ENCODE measurements around the gene RAD51B. TPM values are rescaled to one million over a fixed set of nuclear protein-coding genes. Genes with fewer than 3 reads are reported as not detected.

RAD51B gene
- total and polyA plus RNA-seq, 2 experiments from 2014 or later = 11.7 to 17.8 TPM

GRCh38 chr14:68320495-68320894 lies 500.9 kb downstream of the RAD51B start:
- H3K4me1 ChIP-seq (ENCODE audit: low read depth) = no peaks in the 10 kb centered on the region
- H3K9me3 ChIP-seq (ENCODE audit: low read depth) = no peaks in the 10 kb centered on the region
- H3K27me3 ChIP-seq = no peaks in the 10 kb centered on the region
- no peak overlapping the region for H3K27ac ChIP-seq
- no peaks in the 10 kb centered on the region for H3K36me3 ChIP-seq
- no peak for DNase-seq (ENCODE audit: low read depth in 1 of 2, low spot score in 1 of 2)
- TF ChIP-seq, protein P1, sequence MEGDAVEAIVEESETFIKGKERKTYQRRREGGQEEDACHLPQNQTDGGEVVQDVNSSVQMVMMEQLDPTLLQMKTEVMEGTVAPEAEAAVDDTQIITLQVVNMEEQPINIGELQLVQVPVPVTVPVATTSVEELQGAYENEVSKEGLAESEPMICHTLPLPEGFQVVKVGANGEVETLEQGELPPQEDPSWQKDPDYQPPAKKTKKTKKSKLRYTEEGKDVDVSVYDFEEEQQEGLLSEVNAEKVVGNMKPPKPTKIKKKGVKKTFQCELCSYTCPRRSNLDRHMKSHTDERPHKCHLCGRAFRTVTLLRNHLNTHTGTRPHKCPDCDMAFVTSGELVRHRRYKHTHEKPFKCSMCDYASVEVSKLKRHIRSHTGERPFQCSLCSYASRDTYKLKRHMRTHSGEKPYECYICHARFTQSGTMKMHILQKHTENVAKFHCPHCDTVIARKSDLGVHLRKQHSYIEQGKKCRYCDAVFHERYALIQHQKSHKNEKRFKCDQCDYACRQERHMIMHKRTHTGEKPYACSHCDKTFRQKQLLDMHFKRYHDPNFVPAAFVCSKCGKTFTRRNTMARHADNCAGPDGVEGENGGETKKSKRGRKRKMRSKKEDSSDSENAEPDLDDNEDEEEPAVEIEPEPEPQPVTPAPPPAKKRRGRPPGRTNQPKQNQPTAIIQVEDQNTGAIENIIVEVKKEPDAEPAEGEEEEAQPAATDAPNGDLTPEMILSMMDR (IDR thresholded peaks at IDR 0.05; ENCODE audit: low read depth, low read length) = no peak
- H3K4me3 ChIP-seq = no peak overlapping the region

DNA sequence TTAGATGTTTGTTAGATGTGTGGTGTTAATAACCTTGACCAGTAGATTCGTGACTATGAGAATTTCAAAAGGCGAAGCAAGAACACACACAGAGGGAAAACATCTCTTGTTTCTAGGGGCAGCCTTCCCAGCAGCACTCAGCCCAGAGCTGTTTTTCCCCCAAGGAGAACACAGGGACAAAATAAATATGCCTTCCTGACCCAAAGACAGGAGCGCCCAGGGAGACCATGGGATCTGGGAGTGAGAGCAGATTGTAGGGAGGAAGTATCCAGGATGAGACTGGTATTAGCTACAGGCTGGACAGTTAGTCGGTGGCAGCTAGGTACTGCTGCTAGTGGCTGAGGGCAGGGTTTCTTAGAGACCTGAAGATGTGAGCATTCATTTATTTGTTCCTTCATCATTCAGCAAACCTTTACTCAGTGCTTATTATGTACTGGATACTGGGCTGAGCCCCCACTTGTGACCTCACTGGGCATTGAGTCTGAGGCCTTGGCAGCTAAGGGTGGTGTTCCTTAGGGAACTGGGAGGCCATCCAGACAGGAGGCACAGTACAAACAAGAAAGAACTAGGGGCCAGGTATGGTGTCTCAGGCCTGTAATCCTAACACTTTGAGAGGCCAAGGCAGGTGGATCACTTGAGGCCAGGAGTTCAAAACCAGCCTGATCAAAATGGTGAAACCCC lies 503.5 kb downstream of the RAD51B start:
- TF ChIP-seq, protein P1 (IDR thresholded peaks at IDR 0.05; ENCODE audit: low read depth, low read length) = no peak
- Histone ChIP-seq H3K9me3 (ENCODE audit: low read depth) (no peaks in the 10 kb centered on the region), H3K27me3 (no peaks in the 10 kb centered on the region), H3K4me1 (ENCODE audit: low read depth) (no peaks in the 10 kb centered on the region), H3K36me3 (no peaks in the 10 kb centered on the region), H3K27ac (no peak overlapping the region), H3K4me3 (no peak overlapping the region)
- no peak for DNase-seq (ENCODE audit: low read depth in 1 of 2, low spot score in 1 of 2)

- TF ChIP-seq, protein P1 (IDR thresholded peaks at IDR 0.05; ENCODE audit: low read depth, low read length) = no peak
Measured at GRCh38 chr14:68325267-68325807, 505.8 kb downstream of the RAD51B start.

GRCh38 chr14:68327231-68327630 lies 507.7 kb downstream of the RAD51B start:
- Histone ChIP-seq H3K9me3 (ENCODE audit: low read depth) (no peaks in the 10 kb centered on the region), H3K4me3 (no peak overlapping the region), H3K36me3 (no peaks in the 10 kb centered on the region), H3K27me3 (no peaks in the 10 kb centered on the region), H3K4me1 (ENCODE audit: low read depth) (peaks cover 7% of the 10 kb centered on the region), H3K27ac (no peak overlapping the region)
- TF ChIP-seq, protein P1 (IDR thresholded peaks at IDR 0.05; ENCODE audit: low read depth, low read length) = no peak
- DNase-seq (ENCODE audit: low read depth in 1 of 2, low spot score in 1 of 2) = no peak

More at GRCh38 chr14:68325267-68325807, 505.8 kb downstream of the RAD51B start:
- Histone ChIP-seq H3K27me3 (no peaks in the 10 kb centered on the region), H3K9me3 (ENCODE audit: low read depth) (no peaks in the 10 kb centered on the region), H3K27ac (no peak overlapping the region), H3K4me3 (no peak overlapping the region), H3K4me1 (ENCODE audit: low read depth) (no peaks in the 10 kb centered on the region), H3K36me3 (no peaks in the 10 kb centered on the region)
- DNase-seq (ENCODE audit: low read depth in 1 of 2, low spot score in 1 of 2) = no peak

- no peaks in the 10 kb centered on the region for H3K36me3 ChIP-seq
- no peak for DNase-seq (ENCODE audit: low read depth in 1 of 2, low spot score in 1 of 2)
- TF ChIP-seq, protein P1 (IDR thresholded peaks at IDR 0.05; ENCODE audit: low read depth, low read length) = no peak
- no peak overlapping the region for H3K4me3 ChIP-seq
- H3K27ac ChIP-seq = no peak overlapping the region
- H3K9me3 ChIP-seq (ENCODE audit: low read depth) = no peaks in the 10 kb centered on the region
- peaks cover 7% of the 10 kb centered on the region for H3K4me1 ChIP-seq (ENCODE audit: low read depth)
- H3K27me3 ChIP-seq = no peaks in the 10 kb centered on the region
Measured at GRCh38 chr14:68328509-68328908, 508.9 kb downstream of the RAD51B start.
